MM.1S (cell line): Measurements from ENCODE around the gene RNGTT.

Experiments used
- DNase-seq: peaks from one replicate; pipeline ENCODE4 v3.0.0-alpha.2; 2015
- H2AFZ ChIP-seq: fragments of 300-600 bp; sonication (generic); 2 replicates; pipeline ENCODE4 v1.6.0; 2016; ENCODE audit warnings: antibody characterized with exemption, low read length
- H3F3A ChIP-seq: fragments of 300-600 bp; sonication (generic); 2 replicates; pipeline ENCODE4 v1.6.1; 2016; ENCODE audit warnings: mild to moderate bottlenecking, antibody characterized with exemption, low read length, moderate library complexity, mixed read lengths; ENCODE audit not compliant: insufficient read depth
- H3K27ac ChIP-seq: fragments of 300-600 bp; sonication (generic); 2 replicates; pipeline ENCODE4 v1.5.1; 2016; ENCODE audit warnings: mild to moderate bottlenecking, low read length
- H3K27me3 ChIP-seq: fragments of 300-600 bp; sonication (generic); replicated peaks from 2 replicates; pipeline ENCODE4 v1.6.0; 2016; ENCODE audit warnings: low read length; ENCODE audit not compliant: insufficient read depth
- H3K36me3 ChIP-seq: fragments of 300-600 bp; sonication (generic); replicated peaks from 2 replicates; pipeline ENCODE4 v1.6.1; 2016; ENCODE audit warnings: mild to moderate bottlenecking, low read length, mixed read lengths; ENCODE audit not compliant: insufficient read depth
- H3K4me1 ChIP-seq: fragments of 300-600 bp; sonication (generic); 2 replicates; pipeline ENCODE4 v1.6.1; 2016; ENCODE audit warnings: low read length, mixed read lengths
- H3K4me2 ChIP-seq: fragments of 300-600 bp; sonication (generic); 2 replicates; pipeline ENCODE4 v1.6.0; 2016; ENCODE audit warnings: low read depth, low read length
- H3K4me3 ChIP-seq: fragments of 300-600 bp; sonication (generic); 2 replicates; pipeline ENCODE4 v1.5.1; 2016; ENCODE audit warnings: low read length, mixed read lengths
- H3K79me2 ChIP-seq: fragments of 300-600 bp; sonication (generic); 2 replicates; pipeline ENCODE4 v1.6.1; 2016; ENCODE audit warnings: mixed run types, low read length, mixed read lengths
- H3K9ac ChIP-seq: fragments of 300-600 bp; sonication (generic); 2 replicates; pipeline ENCODE4 v1.6.1; 2016; ENCODE audit warnings: low read length, mixed read lengths
- H3K9me2 ChIP-seq: fragments of 300-600 bp; sonication (generic); replicated peaks from 2 replicates; pipeline ENCODE4 v1.6.1; 2016; ENCODE audit warnings: mild to moderate bottlenecking, low read length, mixed read lengths; ENCODE audit not compliant: insufficient read depth
- H3K9me3 ChIP-seq: fragments of 300-600 bp; sonication (generic); replicated peaks from 2 replicates; pipeline ENCODE4 v1.6.1; 2016; ENCODE audit warnings: mild to moderate bottlenecking, low read length, mixed read lengths; ENCODE audit not compliant: insufficient read depth
- H4K20me1 ChIP-seq: fragments of 300-600 bp; sonication (generic); 2 replicates; pipeline ENCODE4 v1.6.1; 2016; ENCODE audit warnings: mild to moderate bottlenecking, low read length, moderate library complexity, mixed read lengths; ENCODE audit not compliant: insufficient read depth
- EZH2 ChIP-seq: fragments of 300-600 bp; sonication (generic); optimal IDR thresholded peaks from 2 replicates; pipeline ENCODE3; 2017; ENCODE audit warnings: low read depth, mild to moderate bottlenecking, antibody characterized with exemption, low read length, mixed read lengths
- EZH2phosphoT487 ChIP-seq: fragments of 300-600 bp; sonication (generic); IDR thresholded peaks from 2 replicates; pipeline ENCODE4 v1.6.1; 2018; ENCODE audit warnings: antibody characterized with exemption, low read length
- TF ChIP-seq, protein P1 (sequence below): fragments of 300-600 bp; sonication (generic); IDR thresholded peaks from 2 replicates; pipeline ENCODE4 v1.5.1; 2016; ENCODE audit warnings: antibody characterized with exemption, low read length, mixed read lengths

The RNGTT gene

GRCh38 chr6:88914895-88915598 is 48.4 kb downstream of the RNGTT start:
- Histone ChIP-seq H3K79me2 (peaks cover 44% of the 10 kb centered on the region), H3K36me3 (no peaks in the 10 kb centered on the region), H3K9ac (no peak overlapping the region), H3K4me3 (no peak overlapping the region), H3K27me3 (no peaks in the 10 kb centered on the region), H3K4me1 (peaks cover 12% of the 10 kb centered on the region; the same call in 1 of the 2 replicates), H3K4me2 (no peak overlapping the region), H3K9me2 (no peaks in the 10 kb centered on the region), H2AFZ (no peak overlapping the region), H3K27ac (no peak overlapping the region), H3K9me3 (no peaks in the 10 kb centered on the region), H3F3A (0 out of 2 replicates have a peak, but pooled peaks cover 2% of the 10 kb centered on the region), H4K20me1 (no peaks in the 10 kb centered on the region)
- no peak for DNase-seq
- TF ChIP-seq EZH2 (no peak), EZH2phosphoT487 (no peak)
- TF ChIP-seq, protein P1, sequence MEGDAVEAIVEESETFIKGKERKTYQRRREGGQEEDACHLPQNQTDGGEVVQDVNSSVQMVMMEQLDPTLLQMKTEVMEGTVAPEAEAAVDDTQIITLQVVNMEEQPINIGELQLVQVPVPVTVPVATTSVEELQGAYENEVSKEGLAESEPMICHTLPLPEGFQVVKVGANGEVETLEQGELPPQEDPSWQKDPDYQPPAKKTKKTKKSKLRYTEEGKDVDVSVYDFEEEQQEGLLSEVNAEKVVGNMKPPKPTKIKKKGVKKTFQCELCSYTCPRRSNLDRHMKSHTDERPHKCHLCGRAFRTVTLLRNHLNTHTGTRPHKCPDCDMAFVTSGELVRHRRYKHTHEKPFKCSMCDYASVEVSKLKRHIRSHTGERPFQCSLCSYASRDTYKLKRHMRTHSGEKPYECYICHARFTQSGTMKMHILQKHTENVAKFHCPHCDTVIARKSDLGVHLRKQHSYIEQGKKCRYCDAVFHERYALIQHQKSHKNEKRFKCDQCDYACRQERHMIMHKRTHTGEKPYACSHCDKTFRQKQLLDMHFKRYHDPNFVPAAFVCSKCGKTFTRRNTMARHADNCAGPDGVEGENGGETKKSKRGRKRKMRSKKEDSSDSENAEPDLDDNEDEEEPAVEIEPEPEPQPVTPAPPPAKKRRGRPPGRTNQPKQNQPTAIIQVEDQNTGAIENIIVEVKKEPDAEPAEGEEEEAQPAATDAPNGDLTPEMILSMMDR: no peak

GRCh38 chr6:88914180-88914579 is 49.2 kb downstream of the RNGTT start:
- Histone ChIP-seq H3K9ac (no peak overlapping the region), H3F3A (0 out of 2 replicates have a peak, but pooled peaks cover 2% of the 10 kb centered on the region), H3K9me2 (no peaks in the 10 kb centered on the region), H3K4me3 (no peak overlapping the region), H3K4me1 (peaks cover 12% of the 10 kb centered on the region; the same call in 1 of the 2 replicates), H4K20me1 (no peaks in the 10 kb centered on the region), H3K4me2 (no peak overlapping the region), H3K27ac (no peak overlapping the region), H3K9me3 (no peaks in the 10 kb centered on the region), H3K27me3 (no peaks in the 10 kb centered on the region), H3K79me2 (peaks cover 52% of the 10 kb centered on the region), H3K36me3 (no peaks in the 10 kb centered on the region), H2AFZ (no peak overlapping the region)
- no peak for DNase-seq
- TF ChIP-seq, protein P1: no peak
- no peak for TF ChIP-seq EZH2phosphoT487
- TF ChIP-seq EZH2: no peak

GRCh38 chr6:88913471-88913870 is 49.9 kb downstream of the RNGTT start:
- Histone ChIP-seq H3K9ac (no peak overlapping the region), H3K4me1 (peaks cover 12% of the 10 kb centered on the region; the same call in 1 of the 2 replicates)

More at GRCh38 chr6:88913471-88913870, 49.9 kb downstream of the RNGTT start:
- TF ChIP-seq EZH2phosphoT487 (no peak), EZH2 (no peak)
- TF ChIP-seq, protein P1: no peak
- Histone ChIP-seq H3K27ac (no peak overlapping the region), H3K9me3 (no peaks in the 10 kb centered on the region), H3K27me3 (no peaks in the 10 kb centered on the region), H3K9me2 (no peaks in the 10 kb centered on the region), H3K4me3 (no peak overlapping the region), H3K79me2 (peaks cover 59% of the 10 kb centered on the region), H4K20me1 (no peaks in the 10 kb centered on the region), H2AFZ (no peak overlapping the region), H3K4me2 (no peak overlapping the region), H3F3A (0 out of 2 replicates have a peak, but pooled peaks cover 2% of the 10 kb centered on the region), H3K36me3 (no peaks in the 10 kb centered on the region)
- no peak for DNase-seq
